GM12878 (cell line): Measurements from ENCODE around the gene SLCO2B1. TPM values are rescaled to one million over a fixed set of nuclear protein-coding genes. Genes with fewer than 3 reads are reported as not detected.

Experiments used
- BCL11A ChIP-seq: IDR thresholded peaks from 2 replicates; pipeline ENCODE4 v1.6.1; 2011; ENCODE audit warnings: low read depth, low read length
- CBX5 ChIP-seq: sonication (generic); IDR thresholded peaks from 2 replicates; pipeline ENCODE4 v1.6.1; 2016; ENCODE audit warnings: low read depth, moderate library complexity, mild to moderate bottlenecking, inconsistent platforms
- ETV6 ChIP-seq, 2 experiments: fragments of 450-650 bp in 1 of 2; IDR thresholded peaks in 1 of 2; conservative IDR thresholded peaks in 1 of 2; 2 replicates each; pipeline ENCODE4 v1.6.1; 2014; ENCODE audit warnings: antibody characterized with exemption in 1 of 2, borderline replicate concordance in 1 of 2, low read depth in 1 of 2, mild to moderate bottlenecking in 1 of 2, moderate library complexity in 1 of 2
- HDAC2 ChIP-seq: fragments of 200-600 bp; sonication (generic); IDR thresholded peaks from 2 replicates; pipeline ENCODE4 v1.6.1; 2017
- IRF4 ChIP-seq: IDR thresholded peaks from 2 replicates; pipeline ENCODE4 v1.6.1; 2011; ENCODE audit warnings: low read depth, low read length
- KLF5 ChIP-seq: fragments of 450-650 bp; IDR thresholded peaks from 2 replicates; pipeline ENCODE4 v1.6.1; 2014; ENCODE audit warnings: mild to moderate bottlenecking; ENCODE audit not compliant: partially characterized antibody
- MEF2A ChIP-seq: IDR thresholded peaks from 2 replicates; pipeline ENCODE4 v1.6.1; 2011; ENCODE audit warnings: low read depth, mild to moderate bottlenecking, low read length, moderate library complexity; ENCODE audit not compliant: insufficient read depth
- MYB ChIP-seq: fragments of 150-350 bp; IDR thresholded peaks from 2 replicates; pipeline ENCODE4 v1.6.1; 2014; ENCODE audit warnings: mild to moderate bottlenecking, low read depth, low read length, borderline replicate concordance
- NFYA ChIP-seq: IDR thresholded peaks from 2 replicates; pipeline ENCODE4 v1.6.1; 2011; ENCODE audit warnings: low read depth, mild to moderate bottlenecking, low read length, improper control_type of control experiment, borderline replicate concordance
- NR2C1 ChIP-seq: fragments of 450-650 bp; IDR thresholded peaks from 2 replicates; pipeline ENCODE4 v1.6.1; 2017; ENCODE audit warnings: antibody characterized with exemption, mild to moderate bottlenecking, moderate library complexity
- SIX5 ChIP-seq: IDR thresholded peaks from 2 replicates; pipeline ENCODE4 v1.6.1; 2011; ENCODE audit warnings: mild to moderate bottlenecking, low read depth, low read length, moderate library complexity; ENCODE audit not compliant: severe bottlenecking
- SPI1 ChIP-seq: IDR thresholded peaks from 2 replicates; pipeline ENCODE4 v1.6.1; 2011; ENCODE audit warnings: low read depth, mild to moderate bottlenecking, low read length, moderate library complexity, borderline replicate concordance; ENCODE audit not compliant: insufficient read depth
- SRF ChIP-seq, 2 experiments: IDR thresholded peaks; 2 replicates each; pipeline ENCODE4 v1.6.1; 2011; ENCODE audit warnings: low read depth in 2 of 2, low read length in 2 of 2, mild to moderate bottlenecking in 1 of 2, moderate library complexity in 1 of 2
- TCF12 ChIP-seq: IDR thresholded peaks from 2 replicates; pipeline ENCODE4 v1.6.1; 2011; ENCODE audit warnings: low read depth, mild to moderate bottlenecking, low read length
- TCF3 ChIP-seq: IDR thresholded peaks from 2 replicates; pipeline ENCODE4 v1.6.1; 2012; ENCODE audit warnings: low read depth, mild to moderate bottlenecking, low read length, borderline replicate concordance; ENCODE audit not compliant: insufficient read depth
- polyA plus RNA-seq, 11 experiments: library from polyadenylated mRNA; depleted of rRNA in 4 of 11; unstranded in 6 of 11; stranded (reverse) in 5 of 11; fragments of >200 nt; fragmentation: Nextera tagmentation in 4 of 11; fragmentation: Illumina TruSeq in 1 of 11; extraction: Ambion mirVana in 4 of 11; extraction: Trizol in 1 of 11; gene quantifications; 1 replicate in 1 of 11; 2 replicates in 10 of 11; pipeline versions ENCODE4 v1.2.1 to v1.2.3, GENCODE V29; 2011 to 2016; ENCODE audit warnings: inconsistent platforms in 2 of 11, missing spikeins in 2 of 11, low read depth in 1 of 11
- total RNA-seq, 4 experiments: library from RNA; depleted of rRNA in 3 of 4; stranded (reverse); fragments of >200 nt in 3 of 4; fragmentation: Illumina TruSeq in 1 of 4; extraction: Trizol in 1 of 4; gene quantifications; 2 replicates each; pipeline versions ENCODE4 v1.2.1 to v1.2.3, GENCODE V29; 2013 to 2021
- TF ChIP-seq, protein P1 (sequence below), 3 experiments: IDR thresholded peaks in 2 of 3; conservative IDR thresholded peaks in 1 of 3; 2 replicates each; pipeline ENCODE4 v1.5.1; 2011; ENCODE audit warnings: low read depth in 3 of 3, low read length in 3 of 3, mild to moderate bottlenecking in 3 of 3, control low read depth in 2 of 3, moderate library complexity in 2 of 3, inconsistent platforms in 1 of 3, mixed read lengths in 1 of 3; ENCODE audit not compliant: control insufficient read depth in 2 of 3, insufficient read depth in 1 of 3; ENCODE audit errors: extremely low read depth in 1 of 3
- TF ChIP-seq, protein P2 (sequence below): fragments of 150-350 bp; IDR thresholded peaks from 2 replicates; pipeline ENCODE4 v1.6.1; 2016; ENCODE audit warnings: low read depth, low read length
- TF ChIP-seq, protein P3 (sequence below): IDR thresholded peaks from 2 replicates; pipeline ENCODE4 v1.6.1; 2012; ENCODE audit warnings: mild to moderate bottlenecking, low read depth, low read length
- TF ChIP-seq, protein P4 (sequence below): IDR thresholded peaks from 2 replicates; pipeline ENCODE4 v1.6.1; 2012; ENCODE audit warnings: low read depth, low read length, improper control_type of control experiment

The SLCO2B1 gene
- total and polyA plus RNA-seq, 10 of the 15 experiments (the other 5 are each of a cell fraction or from before 2014, with no cell fraction given) = 0.05 to 3.5 (median 0.93) TPM; not detected in 2

DNA sequence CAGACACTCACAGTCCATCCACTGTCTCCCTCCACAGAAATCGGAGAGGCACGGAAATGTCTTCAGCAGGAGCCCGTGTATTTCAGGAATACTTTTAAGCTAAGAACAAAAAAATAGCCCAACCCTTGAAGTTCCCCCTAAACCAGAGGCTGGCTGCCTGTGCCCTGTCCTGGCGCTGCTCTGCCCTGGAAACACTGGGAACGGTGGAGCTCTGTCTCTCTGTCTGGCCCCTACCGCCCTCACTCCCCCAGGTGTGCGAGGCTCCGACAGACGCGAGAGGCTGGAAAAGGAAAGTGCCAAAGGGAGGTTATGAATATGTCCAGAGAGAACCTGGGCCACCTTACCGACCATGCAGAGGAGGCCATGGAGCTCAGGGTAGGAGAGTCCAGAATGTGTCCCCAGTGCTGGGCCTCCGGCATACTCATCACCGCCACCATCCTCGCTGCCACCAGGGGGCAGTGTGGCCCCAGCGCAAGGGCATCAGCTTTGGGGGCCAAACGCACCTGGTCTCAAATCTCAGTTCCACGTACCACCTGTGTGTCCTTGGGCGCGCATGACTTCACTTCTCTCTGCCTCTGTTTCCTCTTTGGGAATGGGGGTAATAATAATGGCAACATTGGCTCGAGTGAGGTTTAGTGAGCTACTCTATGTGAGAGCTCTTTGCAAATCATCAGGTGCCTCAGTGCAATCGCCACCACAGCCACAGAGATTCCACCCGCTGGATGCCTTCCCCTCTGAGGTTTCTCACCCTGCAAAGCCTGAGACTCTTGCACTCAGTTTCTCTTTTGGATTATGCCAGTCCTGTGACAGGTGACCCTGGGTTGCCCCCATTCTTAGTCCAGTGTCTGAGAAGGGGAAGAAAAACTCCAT lies 10.4 kb upstream of the SLCO2B1 start (continued):
- TF ChIP-seq, protein P1, sequence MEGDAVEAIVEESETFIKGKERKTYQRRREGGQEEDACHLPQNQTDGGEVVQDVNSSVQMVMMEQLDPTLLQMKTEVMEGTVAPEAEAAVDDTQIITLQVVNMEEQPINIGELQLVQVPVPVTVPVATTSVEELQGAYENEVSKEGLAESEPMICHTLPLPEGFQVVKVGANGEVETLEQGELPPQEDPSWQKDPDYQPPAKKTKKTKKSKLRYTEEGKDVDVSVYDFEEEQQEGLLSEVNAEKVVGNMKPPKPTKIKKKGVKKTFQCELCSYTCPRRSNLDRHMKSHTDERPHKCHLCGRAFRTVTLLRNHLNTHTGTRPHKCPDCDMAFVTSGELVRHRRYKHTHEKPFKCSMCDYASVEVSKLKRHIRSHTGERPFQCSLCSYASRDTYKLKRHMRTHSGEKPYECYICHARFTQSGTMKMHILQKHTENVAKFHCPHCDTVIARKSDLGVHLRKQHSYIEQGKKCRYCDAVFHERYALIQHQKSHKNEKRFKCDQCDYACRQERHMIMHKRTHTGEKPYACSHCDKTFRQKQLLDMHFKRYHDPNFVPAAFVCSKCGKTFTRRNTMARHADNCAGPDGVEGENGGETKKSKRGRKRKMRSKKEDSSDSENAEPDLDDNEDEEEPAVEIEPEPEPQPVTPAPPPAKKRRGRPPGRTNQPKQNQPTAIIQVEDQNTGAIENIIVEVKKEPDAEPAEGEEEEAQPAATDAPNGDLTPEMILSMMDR (IDR thresholded peaks at IDR 0.05 in 2 of 3, conservative IDR thresholded peaks at IDR 0.05 in 1 of 3; ENCODE audit: control insufficient read depth in 2 of 3, extremely low read depth in 1 of 3, insufficient read depth in 1 of 3, low read depth in 3 of 3, low read length in 3 of 3) = peak; percentile 86 to 99 (median 96)
- TF ChIP-seq ETV6 (conservative IDR thresholded peaks at IDR 0.05 in 1 of 2, IDR thresholded peaks at IDR 0.05 in 1 of 2; ENCODE audit: borderline replicate concordance in 1 of 2, low read depth in 1 of 2) = no peak
- no peak for TF ChIP-seq IRF4
- TF ChIP-seq, protein P2, sequence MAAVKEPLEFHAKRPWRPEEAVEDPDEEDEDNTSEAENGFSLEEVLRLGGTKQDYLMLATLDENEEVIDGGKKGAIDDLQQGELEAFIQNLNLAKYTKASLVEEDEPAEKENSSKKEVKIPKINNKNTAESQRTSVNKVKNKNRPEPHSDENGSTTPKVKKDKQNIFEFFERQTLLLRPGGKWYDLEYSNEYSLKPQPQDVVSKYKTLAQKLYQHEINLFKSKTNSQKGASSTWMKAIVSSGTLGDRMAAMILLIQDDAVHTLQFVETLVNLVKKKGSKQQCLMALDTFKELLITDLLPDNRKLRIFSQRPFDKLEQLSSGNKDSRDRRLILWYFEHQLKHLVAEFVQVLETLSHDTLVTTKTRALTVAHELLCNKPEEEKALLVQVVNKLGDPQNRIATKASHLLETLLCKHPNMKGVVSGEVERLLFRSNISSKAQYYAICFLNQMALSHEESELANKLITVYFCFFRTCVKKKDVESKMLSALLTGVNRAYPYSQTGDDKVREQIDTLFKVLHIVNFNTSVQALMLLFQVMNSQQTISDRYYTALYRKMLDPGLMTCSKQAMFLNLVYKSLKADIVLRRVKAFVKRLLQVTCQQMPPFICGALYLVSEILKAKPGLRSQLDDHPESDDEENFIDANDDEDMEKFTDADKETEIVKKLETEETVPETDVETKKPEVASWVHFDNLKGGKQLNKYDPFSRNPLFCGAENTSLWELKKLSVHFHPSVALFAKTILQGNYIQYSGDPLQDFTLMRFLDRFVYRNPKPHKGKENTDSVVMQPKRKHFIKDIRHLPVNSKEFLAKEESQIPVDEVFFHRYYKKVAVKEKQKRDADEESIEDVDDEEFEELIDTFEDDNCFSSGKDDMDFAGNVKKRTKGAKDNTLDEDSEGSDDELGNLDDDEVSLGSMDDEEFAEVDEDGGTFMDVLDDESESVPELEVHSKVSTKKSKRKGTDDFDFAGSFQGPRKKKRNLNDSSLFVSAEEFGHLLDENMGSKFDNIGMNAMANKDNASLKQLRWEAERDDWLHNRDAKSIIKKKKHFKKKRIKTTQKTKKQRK = no peak
- TF ChIP-seq MYB = no peak
- TF ChIP-seq CBX5 = no peak
- TF ChIP-seq NR2C1 = no peak
- no peak for TF ChIP-seq SRF (IDR thresholded peaks at IDR 0.05; ENCODE audit: low read depth in 2 of 2, low read length in 2 of 2)
- TF ChIP-seq SPI1 = no peak
- peak; percentile 74 for TF ChIP-seq TCF12
- no peak for TF ChIP-seq BCL11A
- no peak for TF ChIP-seq MEF2A
- no peak for TF ChIP-seq HDAC2
- TF ChIP-seq, protein P3, sequence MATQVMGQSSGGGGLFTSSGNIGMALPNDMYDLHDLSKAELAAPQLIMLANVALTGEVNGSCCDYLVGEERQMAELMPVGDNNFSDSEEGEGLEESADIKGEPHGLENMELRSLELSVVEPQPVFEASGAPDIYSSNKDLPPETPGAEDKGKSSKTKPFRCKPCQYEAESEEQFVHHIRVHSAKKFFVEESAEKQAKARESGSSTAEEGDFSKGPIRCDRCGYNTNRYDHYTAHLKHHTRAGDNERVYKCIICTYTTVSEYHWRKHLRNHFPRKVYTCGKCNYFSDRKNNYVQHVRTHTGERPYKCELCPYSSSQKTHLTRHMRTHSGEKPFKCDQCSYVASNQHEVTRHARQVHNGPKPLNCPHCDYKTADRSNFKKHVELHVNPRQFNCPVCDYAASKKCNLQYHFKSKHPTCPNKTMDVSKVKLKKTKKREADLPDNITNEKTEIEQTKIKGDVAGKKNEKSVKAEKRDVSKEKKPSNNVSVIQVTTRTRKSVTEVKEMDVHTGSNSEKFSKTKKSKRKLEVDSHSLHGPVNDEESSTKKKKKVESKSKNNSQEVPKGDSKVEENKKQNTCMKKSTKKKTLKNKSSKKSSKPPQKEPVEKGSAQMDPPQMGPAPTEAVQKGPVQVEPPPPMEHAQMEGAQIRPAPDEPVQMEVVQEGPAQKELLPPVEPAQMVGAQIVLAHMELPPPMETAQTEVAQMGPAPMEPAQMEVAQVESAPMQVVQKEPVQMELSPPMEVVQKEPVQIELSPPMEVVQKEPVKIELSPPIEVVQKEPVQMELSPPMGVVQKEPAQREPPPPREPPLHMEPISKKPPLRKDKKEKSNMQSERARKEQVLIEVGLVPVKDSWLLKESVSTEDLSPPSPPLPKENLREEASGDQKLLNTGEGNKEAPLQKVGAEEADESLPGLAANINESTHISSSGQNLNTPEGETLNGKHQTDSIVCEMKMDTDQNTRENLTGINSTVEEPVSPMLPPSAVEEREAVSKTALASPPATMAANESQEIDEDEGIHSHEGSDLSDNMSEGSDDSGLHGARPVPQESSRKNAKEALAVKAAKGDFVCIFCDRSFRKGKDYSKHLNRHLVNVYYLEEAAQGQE = no peak
- no peak for TF ChIP-seq SIX5
- 0 out of 2 replicates have a peak, but pooled peaks have one; percentile 60 for TF ChIP-seq TCF3
- no peak for TF ChIP-seq NFYA
- TF ChIP-seq KLF5 = no peak
- TF ChIP-seq, protein P4, sequence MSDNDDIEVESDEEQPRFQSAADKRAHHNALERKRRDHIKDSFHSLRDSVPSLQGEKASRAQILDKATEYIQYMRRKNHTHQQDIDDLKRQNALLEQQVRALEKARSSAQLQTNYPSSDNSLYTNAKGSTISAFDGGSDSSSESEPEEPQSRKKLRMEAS = no peak
